CD4-positive, CD25-positive, alpha-beta regulatory T cell (primary cell): Measurements from ENCODE around the gene COTL1. TPM values are rescaled to one million over a fixed set of nuclear protein-coding genes. Genes with fewer than 3 reads are reported as not detected.

Experiments used
- ATAC-seq, 2 donors: fragments of 150-1000 bp; cut with Tn5 transposase; one replicate each; pipeline ENCODE4 v1.10.0; 2021; ENCODE audit warnings: low read depth in 2 of 2, moderate number of reproducible peaks in 2 of 2, moderate library complexity in 1 of 2
- DNase-seq, 3 donors: peaks; one replicate each; pipeline versions ENCODE4 v3.0.0 to v3.0.0-alpha.2; 2012 to 2022; ENCODE audit warnings: mixed read lengths in 1 of 3
- H3K27ac ChIP-seq: one replicate; pipeline ENCODE4 v1.7.0; 2013; ENCODE audit warnings: mild to moderate bottlenecking, low read length; ENCODE audit not compliant: insufficient read depth, poor library complexity, severe bottlenecking
- H3K27me3 ChIP-seq: one replicate; pipeline ENCODE4 v1.7.0; 2013; ENCODE audit warnings: low read length; ENCODE audit not compliant: control insufficient read depth, insufficient read depth
- H3K36me3 ChIP-seq: one replicate; pipeline ENCODE4 v1.7.0; 2013; ENCODE audit warnings: mild to moderate bottlenecking, low read length, moderate library complexity; ENCODE audit not compliant: control insufficient read depth, insufficient read depth
- H3K4me1 ChIP-seq: 2 replicates; pipeline ENCODE4 v1.7.0; 2013; ENCODE audit warnings: mild to moderate bottlenecking, low read length; ENCODE audit not compliant: insufficient read depth, control insufficient read depth, poor library complexity, severe bottlenecking
- H3K4me3 ChIP-seq: one replicate; pipeline ENCODE4 v1.7.0; 2013; ENCODE audit warnings: low read depth, mild to moderate bottlenecking, low read length, moderate library complexity
- H3K9me3 ChIP-seq, 2 experiments: 1 replicate in 1 of 2; 2 replicates in 1 of 2; pipeline ENCODE4 v1.7.0; 2013; ENCODE audit warnings: low read length in 2 of 2, mild to moderate bottlenecking in 1 of 2, moderate library complexity in 1 of 2; ENCODE audit not compliant: control insufficient read depth in 2 of 2
- H3K27ac Mint-ChIP-seq, 3 donors: one replicate each; pipeline ENCODE4 v1.8.0; 2020 to 2022; ENCODE audit warnings: mild to moderate bottlenecking in 3 of 3, mixed read lengths in 3 of 3, moderate library complexity in 2 of 3
- H3K27me3 Mint-ChIP-seq: one replicate; pipeline ENCODE4 v1.8.0; 2022; ENCODE audit warnings: mild to moderate bottlenecking, mixed read lengths
- H3K36me3 Mint-ChIP-seq: one replicate; pipeline ENCODE4 v1.8.0; 2020; ENCODE audit warnings: mixed read lengths
- H3K4me1 Mint-ChIP-seq, 4 donors: one replicate each; pipeline ENCODE4 v1.8.0; 2020 to 2022; ENCODE audit warnings: mixed read lengths in 4 of 4, mild to moderate bottlenecking in 1 of 4
- H3K4me3 Mint-ChIP-seq, 4 donors: one replicate each; pipeline ENCODE4 v1.8.0; 2020 to 2022; ENCODE audit warnings: mild to moderate bottlenecking in 4 of 4, mixed read lengths in 4 of 4, moderate library complexity in 3 of 4
- H3K9me3 Mint-ChIP-seq, 7 donors: one replicate each; pipeline ENCODE4 v1.8.0; 2020 to 2022; ENCODE audit warnings: mixed read lengths in 7 of 7, mild to moderate bottlenecking in 3 of 7, moderate library complexity in 2 of 7
- polyA plus RNA-seq, 4 donors: library from polyadenylated mRNA; unstranded; fragments of 300-500 nt; fragmentation: Illumina TruSeq; gene quantifications; one replicate each; pipeline ENCODE4 v1.2.3, GENCODE V29; 2021
- total RNA-seq: library from RNA; stranded (reverse); gene quantifications from one replicate; pipeline ENCODE4 v1.2.3, GENCODE V29; 2022

The COTL1 gene
- total RNA-seq (353 TPM), polyA plus RNA-seq (100 to 1,000 TPM; 450 to 761 (median 584) TPM)

GRCh38 chr16:84617791-84618580 lies at the start of gene COTL1:
COTL1 (minus strand) TSS chr16:84618078; CDS start chr16:84617914, 164 bp downstream.
- Mint-ChIP-seq H3K4me1 (peaks cover 24 to 51% (median 35%) of the 10 kb centered on the region in 4 donors), H3K36me3 (peaks cover 16% of the 10 kb centered on the region), H3K4me3 (peak within 1 kb of the TSS; percentile 89 to 98 (median 97)), H3K27ac (peak within 1 kb of the TSS; percentile 89 to 96 (median 92)), H3K27me3 (peaks cover 12% of the 10 kb centered on the region), H3K9me3 (peaks cover 0 to 1% (median 0%) of the 10 kb centered on the region in 7 donors)
- Histone ChIP-seq H3K27me3 (no peaks in the 10 kb centered on the region), H3K9me3 (no peaks in the 10 kb centered on the region), H3K4me1 (peaks cover 44% of the 10 kb centered on the region), H3K4me3 (peak within 1 kb of the TSS; percentile 96), H3K27ac (peak within 1 kb of the TSS; percentile 50), H3K36me3 (no peaks in the 10 kb centered on the region)
- peak; percentile 91 to 95 (median 91) for DNase-seq
- peak; percentile 89 to 91 for ATAC-seq

- Histone ChIP-seq H3K27ac (no peak overlapping the region), H3K4me3 (no peak overlapping the region), H3K27me3 (no peaks in the 10 kb centered on the region), H3K9me3 (no peaks in the 10 kb centered on the region), H3K4me1 (no peaks in the 10 kb centered on the region), H3K36me3 (peaks cover 51% of the 10 kb centered on the region)
- no peak for DNase-seq
- H3K4me1 Mint-ChIP-seq: peaks cover 0 to 9% (median 4%) of the 10 kb centered on the region in 4 donors
- H3K27me3 Mint-ChIP-seq: no peaks in the 10 kb centered on the region
- H3K36me3 Mint-ChIP-seq: peaks cover 16% of the 10 kb centered on the region
- ATAC-seq: no peak
- H3K9me3 Mint-ChIP-seq: no peaks in the 10 kb centered on the region
- H3K4me3 Mint-ChIP-seq: no peak overlapping the region
- H3K27ac Mint-ChIP-seq: no peak overlapping the region
Measured at GRCh38 chr16:84665843-84666242, 48.0 kb upstream of the COTL1 start.

- Histone ChIP-seq H3K4me1 (no peaks in the 10 kb centered on the region), H3K27ac (no peak overlapping the region), H3K4me3 (no peak overlapping the region), H3K9me3 (no peaks in the 10 kb centered on the region), H3K27me3 (no peaks in the 10 kb centered on the region), H3K36me3 (peaks cover 56% of the 10 kb centered on the region)
- H3K9me3 Mint-ChIP-seq: no peaks in the 10 kb centered on the region
- ATAC-seq (no peak), DNase-seq (no peak)
- peaks cover 21% of the 10 kb centered on the region for H3K36me3 Mint-ChIP-seq
- H3K4me1 Mint-ChIP-seq: peaks cover 0 to 9% (median 4%) of the 10 kb centered on the region in 4 donors
- H3K27me3 Mint-ChIP-seq: no peaks in the 10 kb centered on the region
- H3K27ac Mint-ChIP-seq: no peak overlapping the region
- no peak overlapping the region for H3K4me3 Mint-ChIP-seq
Measured at GRCh38 chr16:84665359-84665758, 47.5 kb upstream of the COTL1 start.

- DNase-seq: no peak
- Mint-ChIP-seq H3K9me3 (no peaks in the 10 kb centered on the region), H3K27me3 (no peaks in the 10 kb centered on the region), H3K27ac (no peak overlapping the region), H3K36me3 (peaks cover 32% of the 10 kb centered on the region), H3K4me3 (no peak overlapping the region), H3K4me1 (peaks cover 0 to 17% (median 4%) of the 10 kb centered on the region in 4 donors)
- Histone ChIP-seq H3K36me3 (peaks cover 72% of the 10 kb centered on the region), H3K27me3 (no peaks in the 10 kb centered on the region), H3K4me3 (no peak overlapping the region), H3K27ac (no peak overlapping the region), H3K9me3 (no peaks in the 10 kb centered on the region), H3K4me1 (peaks cover 1% of the 10 kb centered on the region)
- no peak for ATAC-seq
Measured at GRCh38 chr16:84663433-84664101, 45.7 kb upstream of the COTL1 start.

GRCh38 chr16:84662471-84662870 lies 44.6 kb upstream of the COTL1 start:
- Mint-ChIP-seq H3K36me3 (peaks cover 30% of the 10 kb centered on the region), H3K9me3 (no peaks in the 10 kb centered on the region), H3K27ac (no peak overlapping the region), H3K4me1 (peaks cover 0 to 26% (median 5%) of the 10 kb centered on the region in 4 donors), H3K4me3 (no peak overlapping the region), H3K27me3 (no peaks in the 10 kb centered on the region)
- Histone ChIP-seq H3K4me3 (no peak overlapping the region), H3K27me3 (no peaks in the 10 kb centered on the region), H3K9me3 (no peaks in the 10 kb centered on the region), H3K27ac (no peak overlapping the region), H3K36me3 (peaks cover 83% of the 10 kb centered on the region), H3K4me1 (peaks cover 4% of the 10 kb centered on the region)
- no peak for ATAC-seq
- DNase-seq: no peak

GRCh38 chr16:84661418-84662060 lies 43.7 kb upstream of the COTL1 start:
- Mint-ChIP-seq H3K4me1 (peaks cover 0 to 32% (median 9%) of the 10 kb centered on the region in 4 donors), H3K9me3 (no peaks in the 10 kb centered on the region), H3K4me3 (no peak overlapping the region), H3K27me3 (no peaks in the 10 kb centered on the region), H3K27ac (no peak overlapping the region), H3K36me3 (peaks cover 34% of the 10 kb centered on the region)
- no peak overlapping the region for H3K4me3 ChIP-seq
- no peaks in the 10 kb centered on the region for H3K9me3 ChIP-seq
- ATAC-seq: no peak
- no peaks in the 10 kb centered on the region for H3K27me3 ChIP-seq
- no peak for DNase-seq
- no peak overlapping the region for H3K27ac ChIP-seq
- H3K36me3 ChIP-seq: peaks cover 91% of the 10 kb centered on the region
- H3K4me1 ChIP-seq: peaks cover 6% of the 10 kb centered on the region

GRCh38 chr16:84660973-84661372 lies 43.1 kb upstream of the COTL1 start:
- DNase-seq (no peak), ATAC-seq (no peak)
- peaks cover 88% of the 10 kb centered on the region for H3K36me3 ChIP-seq
- Mint-ChIP-seq H3K27me3 (no peaks in the 10 kb centered on the region), H3K4me1 (peaks cover 0 to 37% (median 12%) of the 10 kb centered on the region in 4 donors), H3K4me3 (no peak overlapping the region), H3K36me3 (peaks cover 34% of the 10 kb centered on the region), H3K9me3 (no peaks in the 10 kb centered on the region), H3K27ac (no peak overlapping the region)
- H3K9me3 ChIP-seq: no peaks in the 10 kb centered on the region
- H3K4me1 ChIP-seq: peaks cover 11% of the 10 kb centered on the region
- H3K27ac ChIP-seq: no peak overlapping the region
- no peak overlapping the region for H3K4me3 ChIP-seq
- H3K27me3 ChIP-seq: no peaks in the 10 kb centered on the region
